Limb (tissue), 2 donors: ENCODE measurements around the gene SLC2A10.
"Not testable (repeated sequence)": the region's sequence is repeated elsewhere in the genome, so short reads cannot be mapped to it uniquely, and the experiment has no call there.

Source experiments
- DNase-seq, 2 donors: peaks; one replicate each; pipeline ENCODE4 v3.0.0-alpha.2; 2016; ENCODE audit errors: extremely low spot score in 2 of 2

The SLC2A10 gene

GRCh38 chr20:46709459-46710152, at the start of gene SLC2A10:
SLC2A10 (plus strand) TSS chr20:46709649; CDS start chr20:46709737, 88 bp downstream.
- DNase-seq, result peak; percentile 66 to 82

- no peak for DNase-seq
These were observed 49.0 kb upstream of the SLC2A10 start for GRCh38 chr20:46660487-46660886.

- no peak for DNase-seq
These were observed 47.8 kb upstream of the SLC2A10 start for GRCh38 chr20:46661659-46662058.

DNA sequence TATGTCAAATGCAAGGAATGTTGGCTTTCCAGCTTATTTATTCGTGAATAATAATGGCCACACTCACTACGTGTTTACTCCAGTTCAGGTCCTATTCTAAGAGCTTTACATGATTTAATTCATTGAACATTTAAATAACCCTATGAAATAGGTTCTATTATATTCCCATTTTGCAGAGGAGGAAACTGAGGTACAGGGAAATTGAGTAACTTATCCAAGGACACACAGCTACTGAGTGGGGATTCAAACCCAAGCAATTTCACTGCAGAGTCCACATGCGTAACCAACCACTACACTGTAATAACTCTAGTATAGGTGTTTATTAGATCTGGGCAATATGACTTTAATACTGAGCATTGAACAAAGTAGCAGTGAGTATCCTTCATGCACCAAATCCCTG, 45.9 kb upstream of the SLC2A10 start:
- DNase-seq, result no peak

GRCh38 chr20:46665602-46666001, 43.8 kb upstream of the SLC2A10 start:
- no peak for DNase-seq

DNA sequence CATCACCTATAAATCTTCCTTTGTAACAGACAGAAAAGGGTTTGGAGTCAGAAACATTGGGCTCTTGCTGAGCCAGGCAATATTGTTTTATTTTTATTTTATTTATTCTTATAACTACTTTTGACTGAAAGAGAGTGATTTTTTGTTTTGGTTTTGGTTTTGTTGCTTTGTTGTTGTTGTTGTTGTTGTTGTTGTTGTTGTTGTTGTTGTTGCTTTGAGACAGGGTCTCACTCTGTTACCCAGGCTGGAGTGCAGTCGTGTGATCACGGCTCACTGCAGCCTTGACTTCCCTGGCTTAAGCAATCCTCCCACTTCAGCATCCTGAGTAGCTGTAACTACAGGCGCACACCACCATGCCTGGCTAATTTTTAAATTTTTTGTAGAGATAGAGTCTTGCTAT, 43.1 kb upstream of the SLC2A10 start:
- DNase-seq, result no peak

DNA sequence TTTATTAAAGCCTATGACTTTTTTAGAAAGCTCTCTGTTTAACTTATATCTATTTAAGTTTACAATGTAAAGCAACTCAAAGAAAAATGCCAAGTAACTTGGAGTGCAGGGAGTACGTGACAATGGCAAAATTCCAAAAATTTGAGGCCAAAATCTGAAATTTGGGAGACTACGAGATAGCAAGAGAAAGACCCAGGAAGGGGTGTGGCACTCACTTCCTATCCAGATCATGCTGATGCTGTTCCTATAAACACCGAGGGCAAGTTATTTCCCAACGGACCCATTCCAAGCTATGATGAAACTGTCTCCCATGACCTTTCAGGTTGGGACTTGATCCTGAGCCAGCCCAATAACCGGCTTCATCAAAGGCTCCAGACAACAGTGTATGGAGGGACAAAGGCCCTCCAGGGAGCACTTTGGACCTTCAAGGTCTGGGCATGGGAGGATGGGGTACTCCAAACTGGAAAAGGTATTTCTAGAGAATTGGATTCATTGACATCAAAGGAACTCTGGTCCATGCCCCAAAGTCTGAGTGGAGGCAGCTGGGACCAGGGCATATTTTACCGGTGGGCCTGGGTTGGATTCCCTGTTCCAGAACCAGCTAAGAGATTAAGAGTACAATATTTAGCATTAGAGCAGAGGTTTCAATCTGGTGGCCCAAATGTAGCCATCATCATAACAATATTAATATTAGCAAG, 42.5 kb upstream of the SLC2A10 start:
- DNase-seq, result no peak

DNA sequence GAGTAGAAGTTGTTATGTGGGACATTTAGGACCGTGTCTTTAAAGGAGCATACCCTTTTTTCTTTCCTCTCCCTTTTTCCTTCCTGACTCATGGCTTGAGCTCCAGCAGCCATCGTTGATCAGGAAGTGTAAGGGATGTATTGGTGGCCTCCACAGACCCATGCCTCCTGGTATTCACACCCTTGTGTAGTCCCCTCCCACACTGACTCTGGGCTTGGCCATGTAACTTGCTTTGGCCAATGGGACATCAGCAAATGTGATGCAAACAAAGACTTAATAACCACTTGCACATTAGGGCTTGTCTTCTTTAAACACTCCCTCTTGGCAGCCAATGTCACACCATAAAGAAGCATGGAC, 39.2 kb upstream of the SLC2A10 start:
- DNase-seq, result no peak

GRCh38 chr20:46670585-46671584, 38.6 kb upstream of the SLC2A10 start:
- DNase-seq, result no peak

DNA sequence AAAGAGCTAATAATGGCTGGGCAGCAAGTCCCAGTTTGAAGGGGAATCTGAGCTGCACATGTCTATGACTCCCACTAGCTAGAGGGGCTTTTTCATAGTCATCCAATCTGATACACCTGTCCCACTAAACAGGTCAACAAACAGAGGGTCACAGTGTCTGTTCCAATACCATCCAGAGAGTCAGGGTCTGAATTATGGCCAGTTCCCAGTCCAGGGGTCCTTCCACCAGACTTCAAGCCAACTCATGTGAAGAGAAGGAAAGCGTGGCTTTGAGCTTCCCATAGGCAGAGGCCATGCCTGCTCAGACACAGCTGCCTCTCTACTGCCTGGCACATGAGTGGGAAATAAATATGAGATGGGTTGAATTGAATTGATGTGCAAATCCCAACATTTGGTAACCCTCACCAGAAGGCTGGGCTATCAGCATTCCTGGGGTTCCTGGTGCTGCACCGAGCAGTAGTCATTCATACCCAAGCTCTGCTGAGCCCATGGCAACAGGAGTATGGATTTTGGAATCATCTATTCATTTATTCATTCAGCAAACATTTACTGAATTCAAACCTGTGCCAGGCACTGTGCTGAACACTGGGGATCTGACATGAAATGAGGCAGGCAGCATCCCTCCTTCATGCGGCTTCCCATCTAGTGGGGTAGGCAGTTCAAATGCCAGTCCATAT, 37.4 kb upstream of the SLC2A10 start:
- no peak for DNase-seq

- DNase-seq, result no peak
These were observed 36.8 kb upstream of the SLC2A10 start for GRCh38 chr20:46672543-46673148.

GRCh38 chr20:46673394-46674252, 35.8 kb upstream of the SLC2A10 start:
- no peak for DNase-seq

GRCh38 chr20:46674253-46675083, 35.0 kb upstream of the SLC2A10 start:
- DNase-seq, result peak in 1 of 2 donors; percentile 64

DNA sequence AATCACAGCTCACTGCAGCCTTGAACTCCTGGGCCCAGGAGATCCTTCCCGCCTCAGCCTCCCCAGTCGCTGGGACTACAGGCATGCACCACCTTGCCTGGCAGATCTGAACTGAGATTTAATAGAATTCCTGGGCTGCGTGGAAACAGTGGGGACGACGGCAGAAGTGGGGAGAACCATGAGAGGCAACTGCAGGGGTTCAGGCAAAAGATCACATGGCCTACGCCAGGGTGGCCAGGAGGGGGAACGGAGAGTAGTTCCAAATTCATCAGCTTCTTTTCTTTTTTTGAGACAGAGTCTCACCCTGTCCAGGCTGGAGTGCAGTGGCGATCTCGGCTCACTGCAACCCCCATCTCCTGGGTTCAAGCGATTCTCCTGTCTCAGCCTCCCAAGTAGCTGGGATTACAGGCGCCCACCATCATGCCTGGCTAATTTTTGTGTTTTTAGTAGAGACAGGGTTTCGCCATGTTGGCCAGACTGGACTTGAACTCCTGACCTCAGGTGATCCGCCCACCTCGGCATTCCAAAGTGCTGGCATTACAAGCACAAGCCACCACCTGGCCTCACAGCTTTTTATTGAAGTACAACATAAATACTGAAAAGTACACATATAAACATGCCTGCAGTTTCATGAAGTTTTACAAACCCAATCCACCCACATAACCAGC, 32.7 kb upstream of the SLC2A10 start:
- not testable (repeated sequence) for DNase-seq

- DNase-seq, result no peak
These were observed 31.8 kb upstream of the SLC2A10 start for GRCh38 chr20:46677608-46678007.

GRCh38 chr20:46678516-46678915, 30.9 kb upstream of the SLC2A10 start:
- DNase-seq, result no peak

GRCh38 chr20:46680684-46681031, 28.8 kb upstream of the SLC2A10 start:
- no peak for DNase-seq

GRCh38 chr20:46681032-46681854, 28.2 kb upstream of the SLC2A10 start:
- DNase-seq, result peak; percentile 52 to 75
